ENCODE data around the gene NPB.

Gene NPB

DNA sequence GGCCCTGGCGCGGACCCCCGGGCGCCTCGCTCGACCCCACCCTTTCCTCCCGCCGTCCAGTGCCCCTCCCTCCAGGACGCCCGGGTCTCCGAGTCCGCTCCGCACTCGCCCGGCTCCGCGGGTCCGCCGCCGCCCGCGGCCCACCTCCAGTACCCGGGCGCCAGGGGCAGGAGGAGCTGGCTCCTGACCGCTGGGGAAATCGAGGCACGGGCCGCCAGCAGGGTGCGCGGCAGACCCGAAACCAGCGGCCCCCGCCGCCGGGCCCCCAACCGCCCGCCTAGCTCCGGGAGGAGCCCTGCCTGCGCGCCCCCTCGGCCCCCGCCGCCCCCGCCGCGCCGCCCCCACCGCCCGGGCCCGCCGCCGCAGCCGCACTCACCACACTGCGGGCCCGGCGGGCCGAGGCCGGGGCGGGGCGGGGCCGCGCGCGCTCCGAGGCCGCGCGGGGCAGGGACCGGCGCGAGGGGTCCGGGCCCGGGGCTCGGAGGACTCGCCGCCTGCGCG lies 25.2 kb downstream of the NPB start:
- DNase-seq = no peak

DNA sequence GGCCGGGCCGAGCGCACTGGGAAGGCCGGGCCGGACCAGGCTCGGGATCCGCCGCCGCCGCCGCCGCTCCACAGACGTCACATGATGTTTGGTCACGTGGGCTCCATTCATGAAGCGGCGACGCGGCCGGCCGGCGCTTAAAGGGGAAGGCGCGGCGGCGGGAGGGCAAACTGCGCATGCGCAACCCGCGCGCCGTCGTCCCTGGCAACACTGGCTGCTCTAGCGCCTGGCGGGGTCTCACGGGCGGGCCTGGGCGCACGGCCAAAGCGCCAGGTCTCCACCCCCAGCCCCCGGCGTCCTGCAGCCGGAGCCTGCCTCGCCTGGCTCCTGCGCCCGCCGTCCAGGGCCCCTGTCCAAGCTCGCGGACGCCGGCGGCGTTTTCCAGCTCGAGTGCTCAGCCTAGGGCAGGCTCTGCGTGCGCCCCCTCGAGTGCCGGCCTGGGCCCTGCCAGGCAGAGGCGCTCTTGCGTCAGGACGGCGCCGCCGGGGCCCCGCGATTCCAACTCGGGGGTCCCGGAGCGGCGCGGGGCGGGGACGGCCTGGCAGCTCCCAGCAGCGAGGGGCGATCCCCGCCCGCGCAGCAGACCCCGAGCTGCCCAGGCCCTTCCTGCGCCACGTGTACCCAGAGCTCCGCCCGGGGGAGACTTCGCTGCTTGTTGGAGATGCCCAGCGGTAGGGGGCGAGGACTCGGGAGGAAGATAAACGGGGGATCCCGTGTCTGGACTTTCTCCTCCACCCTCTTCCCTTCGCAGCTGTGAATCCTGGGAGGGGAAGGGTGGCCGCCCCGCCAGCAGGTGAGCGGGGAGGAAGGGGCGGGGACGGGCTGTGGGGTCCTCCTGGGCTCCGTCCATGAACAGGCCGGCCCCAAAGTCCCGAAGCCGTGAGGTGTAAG lies 25.9 kb downstream of the NPB start, which contains the start of gene MAFG:
TSS of gene MAFG (minus strand) at position 83 of the 891 bp plus-strand sequence. CDS start 4,550 bp downstream, outside the sequence.
- DNase-seq = peak; percentile 99

DNA sequence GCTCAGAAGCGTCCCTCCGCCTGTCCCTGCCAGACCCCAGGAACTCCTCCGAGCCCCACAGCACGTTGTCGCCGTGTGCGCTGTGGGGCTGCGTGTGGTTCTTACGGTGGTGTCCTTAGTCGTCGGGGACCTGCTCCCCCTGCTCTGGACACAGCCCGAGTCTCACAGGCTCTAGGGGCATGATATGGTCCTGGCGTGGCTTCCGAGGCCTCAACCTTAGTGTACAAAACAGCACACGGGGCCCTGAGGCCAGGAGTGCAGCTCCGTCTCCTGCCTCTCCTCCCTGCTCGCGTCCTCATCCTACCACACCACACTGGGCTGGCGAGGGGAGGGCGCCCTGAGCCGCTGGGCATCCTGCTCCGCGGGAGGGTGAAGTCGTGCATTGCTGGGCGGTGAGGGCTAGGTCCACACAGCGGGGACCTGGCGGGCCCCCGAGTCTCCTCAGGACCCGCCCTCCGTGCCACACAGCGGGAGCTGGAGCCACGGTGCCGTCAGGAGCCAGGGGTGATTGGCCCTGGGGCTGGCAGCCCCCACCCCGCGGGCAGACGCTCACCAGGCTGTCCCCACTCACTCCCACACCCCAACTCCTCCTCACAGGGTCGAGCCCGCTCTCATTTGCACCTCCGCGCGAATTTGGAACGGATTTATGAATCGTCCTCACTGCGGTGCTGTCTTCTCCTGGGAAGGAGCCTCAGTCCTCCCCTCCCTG lies 26.7 kb downstream of the NPB start:
- peak; percentile 49 for DNase-seq

DNA sequence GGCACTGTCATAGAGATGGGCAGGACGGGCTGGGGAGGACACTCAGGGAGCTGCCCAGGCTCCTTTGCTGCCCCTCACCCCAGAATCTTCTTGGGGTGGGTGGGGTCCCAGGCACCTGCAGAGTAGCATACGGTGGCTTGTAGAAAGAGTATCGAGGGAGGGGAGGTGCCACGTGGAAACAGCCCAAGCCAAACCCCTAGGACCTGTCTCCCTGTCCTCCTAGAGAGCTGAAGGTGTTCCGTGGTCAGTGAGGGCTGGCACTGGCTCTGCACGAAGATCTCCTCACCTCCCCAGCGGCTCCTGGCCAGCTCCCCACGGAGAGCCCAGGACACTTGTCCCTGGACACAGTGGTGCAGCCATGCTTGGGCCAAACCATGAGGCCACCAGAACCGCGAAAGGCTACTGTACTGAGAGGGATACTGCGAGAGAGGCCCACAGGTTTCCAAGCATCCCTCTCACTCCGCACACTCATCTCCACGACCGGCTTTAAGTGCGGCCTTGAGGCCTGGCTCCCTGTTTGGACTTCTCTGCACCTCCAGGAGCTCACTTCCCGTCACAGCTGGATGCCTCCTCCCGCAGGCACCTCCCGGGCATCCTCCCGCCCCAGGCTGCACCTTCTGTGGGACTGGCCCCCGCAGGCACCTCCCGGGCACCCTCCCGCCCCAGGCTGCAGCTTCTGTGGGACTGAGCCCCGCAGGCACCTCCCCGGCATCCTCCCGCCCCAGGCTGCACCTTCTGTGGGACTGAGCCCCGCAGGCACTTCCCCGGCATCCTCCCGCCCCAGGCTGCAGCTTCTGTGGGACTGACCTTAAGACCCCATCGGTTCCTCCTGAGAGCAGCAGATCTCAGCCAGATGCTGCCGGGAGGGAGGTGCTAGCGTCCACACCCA lies 27.5 kb downstream of the NPB start:
- no peak for DNase-seq

DNA sequence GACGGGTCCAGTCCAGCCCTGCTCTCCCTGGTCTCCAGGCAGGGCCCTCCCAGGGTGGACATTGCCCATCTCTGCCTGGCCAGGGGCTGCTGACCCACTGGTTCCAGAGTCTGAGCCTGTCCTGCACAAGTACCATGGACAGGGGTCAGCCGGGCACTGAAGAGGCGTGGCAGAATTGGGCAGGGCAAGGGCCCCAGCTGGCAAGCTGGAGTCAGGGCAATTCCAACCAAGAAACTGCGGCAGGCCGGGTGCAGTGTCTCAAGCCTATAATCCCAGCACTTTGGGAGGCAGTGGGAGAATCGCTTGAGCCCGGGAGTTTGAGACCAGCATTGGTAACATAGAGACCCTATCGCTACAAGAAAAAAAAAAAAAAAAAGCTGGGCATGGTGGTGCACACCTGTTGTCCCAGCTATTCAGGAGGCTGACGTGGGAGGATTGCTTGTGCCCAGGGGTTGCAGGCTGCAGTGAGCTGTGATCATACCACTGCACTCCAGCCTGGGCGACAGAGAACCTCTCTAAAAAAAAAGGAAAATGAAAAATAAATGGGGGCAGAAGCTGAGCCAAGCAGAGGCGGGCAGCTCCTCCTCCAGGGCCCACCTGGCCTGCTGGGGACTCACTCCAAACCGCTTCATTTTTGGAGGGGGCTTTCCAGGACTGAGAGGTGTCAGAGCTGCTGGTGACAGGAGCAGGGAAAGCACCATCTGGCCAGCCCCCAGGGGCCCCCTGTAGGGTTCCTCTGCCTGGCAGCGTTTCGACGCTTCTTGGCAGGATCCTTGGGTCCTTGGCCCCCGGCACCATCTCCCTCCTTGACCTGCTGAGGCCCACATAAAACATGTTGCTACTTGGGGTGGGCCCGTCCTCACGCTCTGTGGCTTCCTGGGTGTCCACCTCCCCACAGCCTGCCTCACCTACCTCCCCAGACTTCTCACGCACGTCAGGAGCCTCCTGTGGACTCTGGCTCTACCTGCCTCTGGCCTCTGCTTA lies 28.4 kb downstream of the NPB start:
- no peak for DNase-seq

DNA sequence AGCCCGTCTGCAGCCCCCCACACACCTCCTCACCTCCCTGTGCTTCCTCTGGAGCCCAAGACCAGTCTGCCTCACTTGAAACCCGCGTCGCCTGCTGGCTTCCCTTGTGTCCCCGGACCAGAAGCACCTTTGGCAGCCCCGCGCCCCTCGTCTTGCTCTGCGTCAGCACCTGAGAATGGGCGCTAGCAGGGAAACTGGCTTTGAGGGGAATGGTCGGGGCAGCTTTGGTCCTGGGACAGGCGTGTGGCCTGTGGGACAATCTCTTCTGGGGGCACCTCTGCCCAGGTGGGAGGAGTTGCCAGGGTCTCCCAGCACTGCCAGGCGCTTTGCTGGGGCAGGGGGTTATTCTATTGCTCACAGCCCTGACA lies 29.1 kb downstream of the NPB start:
- no peak for DNase-seq

DNA sequence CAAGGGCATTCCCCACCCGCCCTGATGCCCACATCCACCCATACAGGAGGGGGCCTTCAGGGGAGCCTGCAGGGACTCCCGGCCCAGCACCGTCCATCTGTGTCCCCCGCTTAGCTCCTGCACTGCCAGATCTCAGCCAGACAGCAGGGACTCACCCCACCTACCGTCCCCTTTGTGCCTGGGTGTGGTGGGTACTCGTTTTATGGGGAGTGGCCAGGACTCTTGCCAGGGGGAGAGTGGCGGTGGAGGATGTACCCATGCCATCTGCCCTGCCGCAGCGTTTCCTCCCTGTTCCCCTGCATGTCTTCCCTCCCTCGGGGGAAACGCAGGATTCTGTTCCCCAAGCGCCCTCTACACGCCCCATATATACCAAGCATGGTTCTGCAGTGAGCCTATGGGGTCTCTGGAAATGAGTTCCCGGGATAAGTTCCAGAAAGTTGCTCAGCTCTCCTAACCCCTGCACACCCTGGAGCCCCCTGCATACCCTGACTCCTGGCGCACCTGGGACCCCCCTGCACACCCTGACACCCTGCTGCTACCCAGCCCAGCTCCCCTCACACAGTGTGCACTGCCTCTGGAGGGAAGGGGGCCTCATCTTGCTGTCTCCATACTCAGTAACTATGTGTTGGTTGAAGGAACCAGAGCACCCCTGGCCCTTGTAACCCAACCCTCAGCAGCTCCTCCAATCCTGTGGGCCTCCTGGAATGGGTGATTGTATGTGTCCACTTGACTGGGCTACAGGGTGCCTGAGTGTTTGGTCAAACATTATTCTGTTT lies 29.7 kb downstream of the NPB start:
- DNase-seq = no peak

DNA sequence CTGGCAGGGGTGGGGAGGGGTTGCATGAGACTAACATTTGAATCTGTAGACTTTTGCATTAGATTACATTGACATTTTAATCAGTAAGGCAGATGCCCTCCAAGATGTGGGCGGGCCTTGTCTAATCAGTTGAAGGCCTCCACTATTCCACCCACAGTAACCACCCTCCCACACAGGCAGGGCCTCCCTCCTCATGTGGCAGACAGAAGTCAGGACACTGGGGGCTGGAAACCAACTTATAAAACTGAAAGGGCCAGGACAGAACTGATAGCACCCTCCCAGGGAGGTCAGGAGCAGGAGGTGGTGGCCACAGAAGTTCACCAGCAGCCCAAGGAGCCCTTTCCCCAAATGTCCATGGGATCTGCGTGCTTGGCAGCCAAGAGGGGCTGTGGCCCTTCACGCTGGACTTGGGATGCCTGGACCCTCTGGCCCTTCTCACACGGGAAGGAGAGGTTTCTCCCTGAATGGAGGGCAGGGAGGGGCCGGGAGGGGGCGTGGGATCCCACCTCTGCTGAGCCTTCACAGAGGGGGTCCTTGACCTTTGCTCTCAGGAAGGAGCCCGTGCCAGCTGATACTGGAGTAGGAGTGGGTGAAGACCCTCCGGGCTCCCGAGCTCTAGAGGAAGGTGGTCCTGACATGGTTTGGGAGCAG lies 30.4 kb downstream of the NPB start:
- no peak for DNase-seq

DNA sequence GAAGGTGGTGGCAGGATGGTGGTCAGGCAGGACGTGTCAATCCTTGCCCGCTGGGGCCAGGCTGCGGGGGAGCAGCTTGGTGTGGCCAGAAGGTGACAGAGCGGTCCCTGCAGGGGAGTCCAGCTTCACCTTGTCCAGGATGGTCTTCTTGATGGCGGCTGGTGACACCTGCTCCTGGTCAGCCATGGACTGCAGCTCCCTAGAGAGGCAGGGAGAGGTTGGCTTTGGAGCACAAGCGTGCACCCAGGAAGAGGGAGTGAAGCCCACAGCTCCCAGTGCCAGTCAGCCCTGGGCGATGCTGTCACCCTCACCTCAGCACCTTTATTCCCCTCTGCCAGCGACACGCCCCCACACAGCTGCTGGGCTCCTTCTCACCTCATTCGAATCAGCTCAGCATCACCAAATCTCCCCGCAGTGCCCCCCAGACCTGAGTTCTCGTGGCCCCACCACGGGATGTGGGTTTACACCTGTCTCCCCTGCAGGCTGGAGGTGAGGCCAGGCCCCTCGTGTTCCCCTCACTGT lies 31.2 kb downstream of the NPB start:
- DNase-seq = no peak

DNA sequence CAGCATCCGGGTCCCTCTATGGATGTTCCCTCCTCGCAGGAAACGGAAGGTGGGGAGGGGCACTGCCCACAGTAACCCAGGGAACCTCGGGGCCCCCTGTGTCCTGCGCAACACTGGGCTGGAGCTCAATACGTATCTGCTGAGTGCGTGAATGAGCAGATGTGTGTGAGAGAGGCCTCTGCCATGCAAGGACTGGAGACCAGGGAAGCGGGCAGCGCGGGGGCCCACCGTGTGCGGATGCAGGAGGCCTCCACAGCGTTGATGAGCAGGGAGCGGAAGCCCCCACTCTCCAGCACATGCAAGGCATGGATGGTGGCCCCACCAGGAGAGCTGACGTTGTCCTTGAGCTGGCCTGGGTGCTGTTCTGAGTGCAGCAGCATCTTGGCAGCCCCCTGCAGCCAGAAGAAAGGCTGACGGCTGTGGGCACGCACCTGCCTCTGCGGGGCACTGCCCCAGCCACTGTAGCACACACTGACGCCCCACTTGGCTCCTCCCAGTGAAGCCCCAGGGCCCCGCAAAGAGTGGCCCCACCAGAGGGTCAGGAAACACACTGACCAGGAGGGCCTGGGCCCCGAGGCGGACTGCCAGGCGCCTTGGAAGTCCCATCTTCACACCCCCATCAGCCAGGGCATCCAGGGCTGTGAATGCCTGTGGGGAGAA lies 32.2 kb downstream of the NPB start:
- no peak for DNase-seq

DNA sequence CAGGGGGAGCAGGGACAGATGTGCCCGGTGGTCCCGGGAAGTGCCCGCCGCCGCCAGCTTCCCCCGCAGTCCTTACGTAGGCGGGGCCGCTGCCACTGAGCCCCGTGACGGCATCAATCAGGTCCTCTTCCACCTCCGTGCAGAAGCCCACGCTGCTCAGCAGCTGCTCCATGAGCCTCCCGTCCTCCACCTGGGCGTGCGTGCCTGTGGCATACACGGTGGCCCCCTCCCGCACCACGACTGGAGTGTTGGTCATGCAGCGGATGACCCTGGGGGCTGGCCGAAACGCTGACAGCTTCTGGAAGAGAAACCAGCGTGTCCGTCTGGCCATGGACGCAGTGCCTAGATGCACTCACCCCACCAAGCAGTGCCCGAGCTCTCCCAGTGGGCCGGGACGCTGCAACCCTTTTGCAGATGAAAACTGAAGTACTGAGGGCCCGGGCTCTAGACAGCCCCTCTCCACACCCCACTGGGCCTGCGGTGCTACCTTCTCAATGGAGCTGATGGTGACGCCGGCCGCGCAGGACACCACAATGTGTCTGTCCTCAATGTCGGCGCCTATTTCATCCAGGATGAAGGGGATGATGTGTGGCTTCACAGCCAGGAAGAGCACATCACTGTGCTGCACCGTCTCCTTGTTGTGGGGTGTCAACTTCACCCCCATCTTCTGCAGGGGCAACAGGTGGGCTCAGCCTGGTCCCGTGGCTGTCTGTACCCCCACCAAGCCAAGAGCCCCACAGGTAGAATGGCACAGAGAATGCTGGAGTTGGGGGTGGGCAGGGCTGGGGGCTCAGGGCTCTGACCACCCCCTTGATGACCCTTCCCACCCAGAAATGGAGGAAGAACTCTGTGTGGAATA lies 33.0 kb downstream of the NPB start:
- no peak for DNase-seq

DNA sequence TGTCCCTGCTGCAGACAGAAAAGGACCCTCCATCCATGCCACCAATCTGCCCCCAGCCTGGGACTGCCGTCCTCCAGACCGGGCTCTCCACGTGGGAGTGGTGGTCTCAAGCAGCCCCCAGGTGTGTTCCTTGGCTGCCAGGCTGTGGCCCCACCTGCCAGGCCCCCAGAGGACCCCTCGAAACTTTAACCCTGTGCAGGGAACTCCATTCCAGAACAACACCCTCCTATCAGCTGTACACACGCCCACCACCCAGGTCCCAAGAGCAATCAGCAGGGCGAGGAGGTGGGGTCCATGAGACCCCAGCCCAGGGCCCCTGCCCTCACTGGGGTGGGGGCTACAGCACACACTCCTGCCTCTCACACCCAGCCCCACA lies 33.7 kb downstream of the NPB start:
- DNase-seq = no peak

DNA sequence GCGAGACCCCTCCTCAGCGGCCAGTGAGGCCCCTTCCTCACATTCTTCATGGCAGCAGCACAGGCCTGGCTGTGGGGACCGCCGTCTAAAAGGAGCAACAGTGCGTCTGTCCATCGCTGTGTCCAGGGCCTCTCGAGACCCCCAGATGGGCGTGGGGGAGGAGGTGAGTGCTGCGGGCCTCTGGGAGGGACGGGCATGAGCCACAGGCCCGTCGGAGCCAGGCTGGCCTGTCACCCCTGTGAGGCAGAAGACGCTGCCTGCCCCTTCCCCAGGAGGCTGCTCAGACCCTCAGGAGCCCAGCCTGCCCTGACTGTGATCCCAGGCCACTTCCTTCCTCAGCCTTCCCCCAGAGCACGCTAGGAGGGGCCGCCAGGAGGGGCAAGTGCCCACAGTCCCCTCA lies 37.2 kb downstream of the NPB start:
- no peak for DNase-seq

DNA sequence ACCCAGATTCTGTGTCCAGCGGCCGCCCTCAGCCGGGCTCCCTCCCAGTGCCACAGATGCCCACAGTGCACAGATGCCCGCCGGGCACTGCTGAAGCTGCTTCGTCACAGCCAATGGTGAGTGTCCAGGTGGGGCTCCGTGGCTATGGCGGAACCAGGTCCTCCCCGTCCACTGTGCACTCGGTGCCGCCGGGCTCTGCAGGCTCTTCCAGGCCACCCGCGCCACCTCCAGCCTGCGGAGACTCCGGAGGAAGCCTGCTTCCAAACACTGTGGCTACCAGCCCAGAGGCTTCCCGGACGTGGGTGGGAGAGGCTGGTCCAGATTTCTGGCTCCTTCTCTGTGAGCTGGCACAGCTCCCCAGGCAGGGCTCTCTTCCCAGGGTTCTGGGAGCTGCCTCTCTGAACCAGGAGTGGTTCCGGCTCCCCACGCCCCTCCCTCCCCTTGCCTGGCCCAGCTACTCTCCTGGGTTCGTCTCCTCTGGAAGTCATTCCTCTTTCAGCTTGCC lies 37.9 kb downstream of the NPB start:
- DNase-seq = no peak

DNA sequence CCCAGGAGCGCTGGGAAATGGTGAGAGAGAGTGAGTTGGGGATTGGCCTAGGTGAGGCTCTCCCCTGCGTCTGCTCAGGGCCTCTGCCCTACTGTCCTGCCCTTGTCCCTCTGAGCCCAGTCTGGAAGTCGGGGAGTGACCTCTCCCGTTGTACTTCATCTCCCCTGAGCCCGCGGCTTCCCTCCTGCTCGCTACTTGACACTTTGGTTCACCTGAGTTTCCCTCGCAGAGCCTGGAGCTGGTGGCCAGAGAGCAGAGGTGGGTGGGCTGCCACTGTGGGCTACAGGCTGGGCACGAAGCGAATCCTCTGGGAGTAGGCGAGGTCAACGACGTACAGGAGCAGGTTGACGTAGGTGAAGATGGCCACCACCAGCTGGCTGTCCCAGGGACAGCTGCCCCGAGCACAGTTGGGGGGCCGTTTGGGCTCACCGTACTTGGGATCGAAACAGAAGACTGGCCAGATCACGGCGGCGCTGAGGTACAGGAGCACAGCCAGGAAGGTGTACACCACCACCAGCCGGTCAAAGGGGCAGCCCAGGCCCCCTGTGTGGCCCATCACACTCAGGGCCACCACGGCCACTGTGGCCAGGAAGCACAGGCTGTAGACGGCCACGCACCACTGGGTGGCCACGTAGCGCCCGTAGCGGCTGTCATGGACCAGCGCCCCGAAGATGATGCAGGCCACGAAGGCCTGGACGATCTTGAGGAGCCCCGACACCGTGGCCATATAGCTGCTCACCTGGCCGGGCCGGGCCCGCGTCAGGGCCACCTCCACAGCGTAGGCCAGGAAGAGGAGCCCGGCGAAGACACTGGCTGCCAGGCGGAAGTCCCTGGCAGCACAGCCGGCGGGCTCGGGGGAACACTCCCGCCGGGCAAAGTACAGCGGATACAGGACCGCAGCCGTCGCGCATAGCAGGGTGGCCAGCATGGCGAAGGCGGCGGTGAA lies 38.8 kb downstream of the NPB start:
- DNase-seq = no peak

DNA sequence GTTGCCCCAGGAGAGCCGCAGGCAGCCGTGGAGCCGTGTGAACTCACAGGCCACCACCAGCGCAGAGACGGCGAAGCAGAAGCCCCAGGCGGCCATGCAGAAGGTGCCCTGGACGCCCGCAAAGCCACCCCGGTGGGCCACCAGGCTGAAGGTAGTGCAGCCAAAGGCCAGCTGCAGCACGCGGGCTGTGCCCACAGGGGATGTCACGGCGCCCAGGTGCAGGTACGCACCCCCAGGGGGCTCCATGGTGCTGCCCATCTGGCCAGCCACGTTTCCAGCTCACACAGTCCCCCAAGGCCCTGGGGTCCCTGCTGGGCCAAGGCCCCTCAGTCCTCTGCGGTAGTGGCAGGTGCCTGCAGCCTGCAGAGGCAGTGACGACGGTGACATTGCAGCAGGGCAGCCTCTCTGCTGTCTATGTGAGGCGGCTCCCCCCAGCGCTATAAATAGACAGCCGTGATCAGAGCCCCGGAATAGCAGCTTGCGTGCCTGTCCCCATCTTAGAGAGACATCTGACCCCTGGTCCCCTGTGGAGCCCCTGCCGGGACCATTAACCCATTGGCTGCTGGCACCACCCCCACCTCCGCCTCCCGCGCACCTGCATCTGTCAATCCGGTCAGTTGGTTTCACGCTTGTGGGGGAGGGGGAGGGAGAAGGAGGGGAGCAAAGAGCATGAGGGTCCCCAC lies 39.6 kb downstream of the NPB start:
- DNase-seq = peak; percentile 76

DNA sequence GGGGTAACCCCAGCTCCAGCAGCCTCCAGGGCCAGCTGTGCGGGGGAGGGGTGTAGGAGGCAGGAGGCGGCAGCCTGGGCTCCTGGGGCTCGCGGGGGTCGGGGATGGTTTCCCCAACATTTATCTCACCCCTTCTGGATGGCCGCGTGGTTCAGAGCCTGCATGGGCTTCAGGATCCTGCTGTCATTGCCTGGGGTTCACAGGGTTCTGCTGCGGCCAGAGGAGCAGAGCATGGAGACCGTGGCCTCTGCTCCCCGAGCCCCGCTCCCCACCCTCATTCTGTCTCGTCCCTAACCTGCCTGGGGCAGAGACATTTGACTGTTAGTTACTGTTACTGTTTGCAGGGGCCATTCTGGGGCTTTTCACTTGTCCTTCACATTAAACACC lies 40.1 kb downstream of the NPB start:
- no peak for DNase-seq
